Measurements from ENCODE around the gene HDAC4. TPM values are rescaled to one million over a fixed set of nuclear protein-coding genes. Genes with fewer than 3 reads are reported as not detected.

The HDAC4 gene
- total and polyA plus RNA-seq, 4 donors: 2.9 to 37.2 (median 4.4) TPM

- H3K4me3 ChIP-seq (ENCODE audit: low read depth in 1 of 3, low read length in 3 of 3): no peak overlapping the region
- H3K36me3 ChIP-seq (ENCODE audit: control insufficient read depth in 4 of 4, insufficient read depth in 3 of 4, low read depth in 1 of 4, low read length in 3 of 4): peaks cover 0 to 3% (median 0%) of the 10 kb centered on the region in 4 donors
- no peaks in the 10 kb centered on the region for H3K9me3 ChIP-seq (ENCODE audit: control insufficient read depth in 4 of 4, low read length in 3 of 4)
- 83% methylated on average over 20 of the region's 20 CpGs for WGBS
- DNase-seq (ENCODE audit: low spot score): no peak
- no peak overlapping the region for H3K27ac ChIP-seq (ENCODE audit: low read depth in 1 of 2, low read length in 2 of 2)
- no peak overlapping the region for H3K9ac ChIP-seq (ENCODE audit: low read depth in 1 of 2, low read length in 2 of 2)
- no peaks in the 10 kb centered on the region for H3K27me3 ChIP-seq (ENCODE audit: control insufficient read depth in 4 of 4, insufficient read depth in 4 of 4, low read length in 3 of 4)
- TF ChIP-seq GABPA (IDR thresholded peaks at IDR 0.05 in 1 of 2, conservative IDR thresholded peaks at IDR 0.05 in 1 of 2) (no peak), ATF3 (IDR thresholded peaks at IDR 0.05) (no peak), SP1 (IDR thresholded peaks at IDR 0.05) (no peak), HNF4G (IDR thresholded peaks at IDR 0.05) (no peak)
- TF ChIP-seq, protein P1, sequence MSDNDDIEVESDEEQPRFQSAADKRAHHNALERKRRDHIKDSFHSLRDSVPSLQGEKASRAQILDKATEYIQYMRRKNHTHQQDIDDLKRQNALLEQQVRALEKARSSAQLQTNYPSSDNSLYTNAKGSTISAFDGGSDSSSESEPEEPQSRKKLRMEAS (IDR thresholded peaks at IDR 0.05): no peak
- TF ChIP-seq, protein P2, sequence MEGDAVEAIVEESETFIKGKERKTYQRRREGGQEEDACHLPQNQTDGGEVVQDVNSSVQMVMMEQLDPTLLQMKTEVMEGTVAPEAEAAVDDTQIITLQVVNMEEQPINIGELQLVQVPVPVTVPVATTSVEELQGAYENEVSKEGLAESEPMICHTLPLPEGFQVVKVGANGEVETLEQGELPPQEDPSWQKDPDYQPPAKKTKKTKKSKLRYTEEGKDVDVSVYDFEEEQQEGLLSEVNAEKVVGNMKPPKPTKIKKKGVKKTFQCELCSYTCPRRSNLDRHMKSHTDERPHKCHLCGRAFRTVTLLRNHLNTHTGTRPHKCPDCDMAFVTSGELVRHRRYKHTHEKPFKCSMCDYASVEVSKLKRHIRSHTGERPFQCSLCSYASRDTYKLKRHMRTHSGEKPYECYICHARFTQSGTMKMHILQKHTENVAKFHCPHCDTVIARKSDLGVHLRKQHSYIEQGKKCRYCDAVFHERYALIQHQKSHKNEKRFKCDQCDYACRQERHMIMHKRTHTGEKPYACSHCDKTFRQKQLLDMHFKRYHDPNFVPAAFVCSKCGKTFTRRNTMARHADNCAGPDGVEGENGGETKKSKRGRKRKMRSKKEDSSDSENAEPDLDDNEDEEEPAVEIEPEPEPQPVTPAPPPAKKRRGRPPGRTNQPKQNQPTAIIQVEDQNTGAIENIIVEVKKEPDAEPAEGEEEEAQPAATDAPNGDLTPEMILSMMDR (IDR thresholded peaks at IDR 0.05; ENCODE audit: low read depth, low read length, missing input control): no peak
- H3K4me1 ChIP-seq (ENCODE audit: control insufficient read depth in 4 of 4, insufficient read depth in 4 of 4, low read length in 3 of 4): no peaks in the 10 kb centered on the region
Observed at GRCh38 chr2:239369631-239370161, 31.1 kb downstream of the HDAC4 start.

DNA sequence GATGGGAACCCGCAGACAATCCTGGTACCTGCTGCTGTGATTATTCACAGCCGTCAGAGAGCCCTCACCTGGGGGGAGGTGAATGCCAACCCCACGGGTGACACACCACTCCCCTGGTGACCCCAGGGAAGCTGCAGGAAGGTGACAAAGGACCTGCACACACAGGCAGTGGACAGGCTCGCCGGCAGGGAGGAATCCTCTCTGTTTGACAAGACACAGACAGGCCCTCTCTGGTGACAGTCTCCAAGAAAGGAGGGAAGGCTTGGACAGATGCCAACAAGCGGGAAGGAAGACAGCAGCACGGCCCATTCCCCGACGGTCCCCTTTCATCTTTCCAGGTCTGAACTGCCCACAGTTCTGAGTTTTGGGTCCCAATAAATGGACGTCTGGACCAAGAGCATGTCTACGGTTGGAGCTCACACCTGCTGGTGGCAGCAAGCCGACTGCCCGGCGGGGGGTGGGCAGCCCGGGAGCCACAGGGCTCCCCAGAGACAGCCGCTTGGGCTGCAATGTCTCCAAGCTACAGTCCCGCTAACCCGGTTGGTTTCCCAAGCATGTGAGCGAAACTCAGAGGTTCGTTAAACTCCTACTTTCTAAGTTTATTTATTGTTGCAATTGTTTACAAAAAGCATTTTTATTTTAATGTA is 31.8 kb downstream of the HDAC4 start:
- H3K36me3 ChIP-seq (ENCODE audit: control insufficient read depth in 4 of 4, insufficient read depth in 3 of 4, low read depth in 1 of 4, low read length in 3 of 4): peaks cover 0 to 3% (median 0%) of the 10 kb centered on the region in 4 donors
- no peak overlapping the region for H3K9ac ChIP-seq (ENCODE audit: low read depth in 1 of 2, low read length in 2 of 2)
- H3K4me3 ChIP-seq (ENCODE audit: low read depth in 1 of 3, low read length in 3 of 3): no peak overlapping the region
- no peak for DNase-seq (ENCODE audit: low spot score)
- no peaks in the 10 kb centered on the region for H3K27me3 ChIP-seq (ENCODE audit: control insufficient read depth in 4 of 4, insufficient read depth in 4 of 4, low read length in 3 of 4)
- 83% methylated on average over 20 of the region's 20 CpGs for WGBS
- no peaks in the 10 kb centered on the region for H3K9me3 ChIP-seq (ENCODE audit: control insufficient read depth in 4 of 4, low read length in 3 of 4)
- no peak for TF ChIP-seq ZBTB33 (IDR thresholded peaks at IDR 0.05)
- no peak for TF ChIP-seq EGR1 (IDR thresholded peaks at IDR 0.05; ENCODE audit: low read depth in 2 of 2)
- TF ChIP-seq FOXA1 (IDR thresholded peaks at IDR 0.05): no peak
- no peaks in the 10 kb centered on the region for H3K4me1 ChIP-seq (ENCODE audit: control insufficient read depth in 4 of 4, insufficient read depth in 4 of 4, low read length in 3 of 4)
- no peak overlapping the region for H3K27ac ChIP-seq (ENCODE audit: low read depth in 1 of 2, low read length in 2 of 2)

DNA sequence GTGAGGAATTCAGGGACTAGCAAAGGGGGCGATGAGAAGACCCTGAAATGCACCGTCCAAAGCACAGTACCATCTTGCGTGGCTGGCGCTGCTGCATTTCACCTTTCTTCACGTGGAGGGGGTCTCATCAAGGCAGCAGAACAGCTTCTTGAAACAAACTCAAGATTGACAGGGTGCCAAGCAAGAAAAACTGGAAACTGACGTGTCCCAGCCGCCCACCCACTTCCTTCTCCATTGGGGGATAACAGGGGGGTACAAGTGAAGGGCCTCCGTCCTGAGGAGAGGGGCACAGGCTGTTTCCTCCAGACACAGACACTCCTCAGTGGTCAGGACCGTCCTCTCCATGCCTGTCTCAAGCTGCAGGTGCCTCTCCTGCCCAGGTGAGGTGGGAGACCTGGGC is 32.5 kb downstream of the HDAC4 start:
- H3K9me3 ChIP-seq (ENCODE audit: control insufficient read depth in 4 of 4, low read length in 3 of 4): no peaks in the 10 kb centered on the region
- TF ChIP-seq HNF4G (IDR thresholded peaks at IDR 0.05) (no peak), YY1 (IDR thresholded peaks at IDR 0.05) (no peak), HNF4A (conservative IDR thresholded peaks at IDR 0.05) (no peak), GABPA (IDR thresholded peaks at IDR 0.05 in 1 of 2, conservative IDR thresholded peaks at IDR 0.05 in 1 of 2) (no peak), RXRA (IDR thresholded peaks at IDR 0.05) (no peak), RAD21 (IDR thresholded peaks at IDR 0.05) (no peak), JUND (IDR thresholded peaks at IDR 0.05) (no peak), TAF1 (conservative IDR thresholded peaks at IDR 0.05) (no peak), ATF3 (IDR thresholded peaks at IDR 0.05) (no peak), NR2F2 (IDR thresholded peaks at IDR 0.05) (no peak), SP1 (IDR thresholded peaks at IDR 0.05) (no peak), ZBTB33 (IDR thresholded peaks at IDR 0.05) (no peak), FOXA2 (IDR thresholded peaks at IDR 0.05) (no peak), EGR1 (IDR thresholded peaks at IDR 0.05; ENCODE audit: low read depth in 2 of 2) (no peak)
- TF ChIP-seq, protein P1 (IDR thresholded peaks at IDR 0.05): no peak
- WGBS: 93% methylated on average over 9 of the region's 9 CpGs
- H3K4me1 ChIP-seq (ENCODE audit: control insufficient read depth in 4 of 4, insufficient read depth in 4 of 4, low read length in 3 of 4): no peaks in the 10 kb centered on the region
- no peak overlapping the region for H3K4me3 ChIP-seq (ENCODE audit: low read depth in 1 of 3, low read length in 3 of 3)
- H3K27me3 ChIP-seq (ENCODE audit: control insufficient read depth in 4 of 4, insufficient read depth in 4 of 4, low read length in 3 of 4): no peaks in the 10 kb centered on the region
- H3K9ac ChIP-seq (ENCODE audit: low read depth in 1 of 2, low read length in 2 of 2): no peak overlapping the region
- peaks cover 0 to 3% (median 0%) of the 10 kb centered on the region in 4 donors for H3K36me3 ChIP-seq (ENCODE audit: control insufficient read depth in 4 of 4, insufficient read depth in 3 of 4, low read depth in 1 of 4, low read length in 3 of 4)
- H3K27ac ChIP-seq (ENCODE audit: low read depth in 1 of 2, low read length in 2 of 2): no peak overlapping the region
- no peak for DNase-seq (ENCODE audit: low spot score)
